ENCODE measurements around the gene POF1B. TPM values are rescaled to one million over a fixed set of nuclear protein-coding genes. Genes with fewer than 3 reads are reported as not detected.

The POF1B gene
- total and polyA plus RNA-seq, 2 donors (not counting 3 experiments of a cell fraction or from before 2014, with no cell fraction given), result 0.20 TPM; not detected in 1

- TF ChIP-seq CTCF (IDR thresholded peaks at IDR 0.05; ENCODE audit: extremely low read depth in 1 of 2, insufficient read depth in 1 of 2, low read depth in 1 of 2, low read length in 2 of 2), result no peak
- no peak for TF ChIP-seq FOS (IDR thresholded peaks at IDR 0.05; ENCODE audit: borderline replicate concordance, insufficient read depth, low read length)
- no peak for TF ChIP-seq JUN (IDR thresholded peaks at IDR 0.05; ENCODE audit: borderline replicate concordance, insufficient read depth, insufficient read length, low read depth)
- no peak for TF ChIP-seq EZH2 (IDR thresholded peaks at IDR 0.05; ENCODE audit: borderline replicate concordance, low read depth, low read length, severe bottlenecking)
- TF ChIP-seq POLR2AphosphoS5 (IDR thresholded peaks at IDR 0.05; ENCODE audit: insufficient read depth, low read depth, low read length), result no peak
- TF ChIP-seq MYC (IDR thresholded peaks at IDR 0.05; ENCODE audit: low read depth, low read length), result no peak
- TF ChIP-seq GATA2 (IDR thresholded peaks at IDR 0.05; ENCODE audit: insufficient read depth, insufficient read length, low read depth, low read length), result no peak
- TF ChIP-seq POLR2A (IDR thresholded peaks at IDR 0.05; ENCODE audit: low read depth, low read length), result no peak
- no peak for TF ChIP-seq MAX (IDR thresholded peaks at IDR 0.05; ENCODE audit: insufficient read depth, insufficient read length)
- Histone ChIP-seq H3K9ac (replicated peaks; ENCODE audit: extremely low read depth, insufficient read depth, low read length) (no peak overlapping the region), H3K4me1 (ENCODE audit: control insufficient read depth, extremely low read depth, insufficient read depth, low read length) (no peaks in the 10 kb centered on the region), H4K20me1 (replicated peaks; ENCODE audit: control insufficient read depth, extremely low read depth, insufficient read depth, low read length) (no peaks in the 10 kb centered on the region), H3K4me2 (ENCODE audit: insufficient read depth, low read length) (no peak overlapping the region), H3K27me3 (ENCODE audit: control insufficient read depth in 2 of 2, insufficient read depth in 2 of 2, low read length in 2 of 2) (no peaks in the 10 kb centered on the region), H3K79me2 (ENCODE audit: control insufficient read depth, insufficient read depth, low read length) (no peaks in the 10 kb centered on the region), H2AFZ (ENCODE audit: low read depth, low read length) (no peak overlapping the region), H3K4me3 (replicated peaks in 1 of 3; ENCODE audit: insufficient read depth in 1 of 3, low read depth in 1 of 3, low read length in 3 of 3) (no peak overlapping the region), H3K36me3 (ENCODE audit: control insufficient read depth in 2 of 2, extremely low read depth in 1 of 2, insufficient read depth in 2 of 2, low read length in 2 of 2) (no peaks in the 10 kb centered on the region), H3K9me3 (replicated peaks; ENCODE audit: control insufficient read depth, insufficient read depth, low read length) (no peaks in the 10 kb centered on the region), H3K9me1 (replicated peaks; ENCODE audit: control insufficient read depth, extremely low read depth, insufficient read depth, low read length) (no peaks in the 10 kb centered on the region), H3K27ac (ENCODE audit: insufficient read depth, low read depth, low read length) (no peak overlapping the region)
- intact Hi-C loops (cut with micrococcal nuclease) (no loop called here), dilution Hi-C loops (cut with MboI; ENCODE audit: extremely low pct_ligation_motif_present, low sequenced_read_pairs) (no loop called here)
- BruUV-seq (replicated peaks), result no TSS peak
- FAIRE-seq, result no peak
- CTCF ChIA-PET, result no interaction called here
- no peak for DNase-seq (ENCODE audit: low read depth, low spot score)
- POLR2A ChIA-PET, result no interaction called here
Measured at GRCh38 chrX:85419293-85419692, 39.8 kb upstream of the POF1B start.

Data from endothelial cell of umbilical vein (primary cell).